Chondrocyte (in vitro differentiated cells): ENCODE measurements around the gene CDC42SE2. TPM values are rescaled to one million over a fixed set of nuclear protein-coding genes. Genes with fewer than 3 reads are reported as not detected.

Experiments
- DNase-seq: peaks from one replicate; pipeline ENCODE4 v3.0.0; 2021; ENCODE audit warnings: mixed read lengths, low spot score
- H3K27ac Mint-ChIP-seq: one replicate; pipeline ENCODE4 v1.8.0; 2021; ENCODE audit warnings: mild to moderate bottlenecking, moderate library complexity, mixed read lengths; ENCODE audit not compliant: unreplicated experiment
- H3K27me3 Mint-ChIP-seq: 2 replicates; pipeline ENCODE4 v1.8.0; 2021; ENCODE audit warnings: low read depth, mixed read lengths
- H3K36me3 Mint-ChIP-seq: 2 replicates; pipeline ENCODE4 v1.8.0; 2021; ENCODE audit warnings: low read depth, mixed read lengths
- H3K4me1 Mint-ChIP-seq: 2 replicates; pipeline ENCODE4 v1.8.0; 2021; ENCODE audit warnings: low read depth, mild to moderate bottlenecking, mixed read lengths
- H3K4me3 Mint-ChIP-seq: one replicate; pipeline ENCODE4 v1.8.0; 2021; ENCODE audit warnings: mild to moderate bottlenecking, moderate library complexity, mixed read lengths; ENCODE audit not compliant: unreplicated experiment
- H3K9me3 Mint-ChIP-seq: 2 replicates; pipeline ENCODE4 v1.8.0; 2021; ENCODE audit warnings: low read depth, mixed read lengths
- total RNA-seq: library from RNA; stranded (reverse); gene quantifications from 3 replicates; pipeline ENCODE4 v1.2.1, GENCODE V29; 2021
- TF ChIP-seq, protein P1 (sequence below): fragments of 200-600 bp; sonication (generic); IDR thresholded peaks from 2 replicates; pipeline ENCODE4 v1.5.0; 2021; ENCODE audit warnings: antibody characterized with exemption, mild to moderate bottlenecking, moderate library complexity

The CDC42SE2 gene
- total RNA-seq, 1 donor from 2014 or later, result 23.7 TPM

DNA sequence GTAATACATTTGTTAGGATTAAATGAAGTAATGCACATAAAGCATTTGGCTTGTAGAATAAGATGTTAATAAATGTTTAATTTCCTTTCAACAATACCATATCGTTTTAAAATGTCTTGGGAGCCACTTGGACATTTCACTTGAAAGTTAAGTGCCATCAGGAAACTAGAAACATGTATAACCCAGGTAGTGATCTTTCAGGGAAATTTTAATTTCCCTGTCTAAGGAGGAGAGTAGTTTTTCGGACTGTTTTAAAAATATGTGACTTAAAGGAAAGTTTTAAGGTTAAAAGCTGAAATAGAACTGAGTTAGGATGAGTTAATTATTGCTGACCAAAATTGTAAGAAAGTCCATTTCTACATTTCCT, 18.0 kb downstream of the CDC42SE2 start:
- TF ChIP-seq, protein P1, sequence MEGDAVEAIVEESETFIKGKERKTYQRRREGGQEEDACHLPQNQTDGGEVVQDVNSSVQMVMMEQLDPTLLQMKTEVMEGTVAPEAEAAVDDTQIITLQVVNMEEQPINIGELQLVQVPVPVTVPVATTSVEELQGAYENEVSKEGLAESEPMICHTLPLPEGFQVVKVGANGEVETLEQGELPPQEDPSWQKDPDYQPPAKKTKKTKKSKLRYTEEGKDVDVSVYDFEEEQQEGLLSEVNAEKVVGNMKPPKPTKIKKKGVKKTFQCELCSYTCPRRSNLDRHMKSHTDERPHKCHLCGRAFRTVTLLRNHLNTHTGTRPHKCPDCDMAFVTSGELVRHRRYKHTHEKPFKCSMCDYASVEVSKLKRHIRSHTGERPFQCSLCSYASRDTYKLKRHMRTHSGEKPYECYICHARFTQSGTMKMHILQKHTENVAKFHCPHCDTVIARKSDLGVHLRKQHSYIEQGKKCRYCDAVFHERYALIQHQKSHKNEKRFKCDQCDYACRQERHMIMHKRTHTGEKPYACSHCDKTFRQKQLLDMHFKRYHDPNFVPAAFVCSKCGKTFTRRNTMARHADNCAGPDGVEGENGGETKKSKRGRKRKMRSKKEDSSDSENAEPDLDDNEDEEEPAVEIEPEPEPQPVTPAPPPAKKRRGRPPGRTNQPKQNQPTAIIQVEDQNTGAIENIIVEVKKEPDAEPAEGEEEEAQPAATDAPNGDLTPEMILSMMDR, result no peak
- Mint-ChIP-seq H3K27ac (no peak overlapping the region), H3K4me3 (no peak overlapping the region), H3K36me3 (no peaks in the 10 kb centered on the region), H3K27me3 (no peaks in the 10 kb centered on the region), H3K9me3 (no peaks in the 10 kb centered on the region), H3K4me1 (peaks cover 28% of the 10 kb centered on the region)
- DNase-seq, result no peak

DNA sequence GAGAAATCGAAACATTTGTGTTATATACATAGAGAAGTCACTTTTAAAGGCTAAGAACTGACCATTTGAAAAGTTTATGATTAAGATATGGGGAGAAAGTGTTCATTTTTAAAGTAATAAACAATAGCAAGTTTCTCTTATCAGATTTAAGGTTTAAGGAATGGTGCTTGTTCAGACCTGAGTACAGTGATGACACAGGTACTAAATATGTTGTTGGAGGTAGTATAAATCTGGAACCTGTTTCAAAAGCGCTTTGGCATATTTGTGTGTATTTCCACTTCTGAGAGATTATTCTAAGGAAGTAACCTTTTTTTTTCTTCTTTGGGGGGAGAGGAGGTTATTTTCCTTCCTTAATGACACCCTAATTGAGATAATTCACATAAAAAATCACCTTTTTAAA, 18.4 kb downstream of the CDC42SE2 start:
- no peak for DNase-seq
- TF ChIP-seq, protein P1, result no peak
- H3K36me3 Mint-ChIP-seq, result no peaks in the 10 kb centered on the region
- no peaks in the 10 kb centered on the region for H3K9me3 Mint-ChIP-seq
- no peak overlapping the region for H3K27ac Mint-ChIP-seq
- no peak overlapping the region for H3K4me3 Mint-ChIP-seq
- no peaks in the 10 kb centered on the region for H3K27me3 Mint-ChIP-seq
- peaks cover 28% of the 10 kb centered on the region for H3K4me1 Mint-ChIP-seq

DNA sequence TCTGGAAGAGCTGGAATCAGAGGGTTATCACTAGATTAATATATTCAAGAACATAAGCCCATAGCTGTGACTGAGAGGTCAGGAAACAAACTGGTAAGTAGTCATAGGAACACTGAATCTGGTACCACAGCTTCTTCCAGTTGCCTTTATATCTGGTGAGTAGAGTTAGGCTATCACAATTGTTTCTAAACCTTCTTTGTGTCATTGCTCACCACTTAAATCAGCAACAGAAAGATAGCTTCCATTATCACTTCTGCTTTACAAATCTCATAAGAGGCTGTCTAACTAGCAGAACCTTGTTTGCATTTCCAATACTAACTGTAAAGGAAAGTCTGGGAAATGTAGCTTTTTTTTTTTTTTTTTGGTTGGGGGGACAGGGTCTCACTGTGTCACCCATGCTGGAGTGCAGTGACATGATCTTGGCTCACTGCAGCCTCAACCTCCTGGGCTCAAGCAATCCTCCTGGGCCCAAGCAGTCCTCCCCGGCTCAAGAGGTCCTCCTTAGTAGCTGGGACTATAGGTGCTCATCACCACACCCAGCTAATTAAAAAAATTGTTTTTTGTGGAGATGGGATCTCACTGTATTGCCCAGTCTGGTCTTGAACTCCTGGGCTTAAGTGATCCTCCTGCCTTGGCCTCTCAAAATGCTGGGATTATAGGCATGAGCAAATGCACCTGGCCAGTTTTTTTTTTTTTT, 22.0 kb downstream of the CDC42SE2 start:
- no peak for DNase-seq
- Mint-ChIP-seq H3K4me3 (no peak overlapping the region), H3K27me3 (no peaks in the 10 kb centered on the region), H3K36me3 (no peaks in the 10 kb centered on the region), H3K4me1 (peaks cover 18% of the 10 kb centered on the region), H3K9me3 (no peaks in the 10 kb centered on the region), H3K27ac (no peak overlapping the region)
- TF ChIP-seq, protein P1, result no peak

DNA sequence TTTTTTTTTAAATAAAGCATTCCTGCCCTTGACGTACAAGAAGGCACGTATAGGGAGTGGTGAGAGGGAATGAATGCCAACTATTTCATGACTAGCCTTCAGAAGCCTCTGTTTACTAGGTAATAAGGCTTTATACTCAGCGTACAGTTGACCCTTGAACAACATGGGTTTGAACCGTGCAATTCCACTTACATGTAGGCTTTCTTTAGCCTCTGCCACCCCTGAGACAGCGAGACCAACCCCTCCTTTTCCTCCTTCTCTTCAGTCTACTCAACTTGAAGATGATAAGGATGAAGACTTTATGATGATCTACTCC, 22.5 kb downstream of the CDC42SE2 start:
- TF ChIP-seq, protein P1, result no peak
- no peaks in the 10 kb centered on the region for H3K9me3 Mint-ChIP-seq
- no peak overlapping the region for H3K27ac Mint-ChIP-seq
- H3K4me1 Mint-ChIP-seq, result peaks cover 13% of the 10 kb centered on the region
- DNase-seq, result no peak
- no peaks in the 10 kb centered on the region for H3K36me3 Mint-ChIP-seq
- H3K27me3 Mint-ChIP-seq, result no peaks in the 10 kb centered on the region
- no peak overlapping the region for H3K4me3 Mint-ChIP-seq

DNA sequence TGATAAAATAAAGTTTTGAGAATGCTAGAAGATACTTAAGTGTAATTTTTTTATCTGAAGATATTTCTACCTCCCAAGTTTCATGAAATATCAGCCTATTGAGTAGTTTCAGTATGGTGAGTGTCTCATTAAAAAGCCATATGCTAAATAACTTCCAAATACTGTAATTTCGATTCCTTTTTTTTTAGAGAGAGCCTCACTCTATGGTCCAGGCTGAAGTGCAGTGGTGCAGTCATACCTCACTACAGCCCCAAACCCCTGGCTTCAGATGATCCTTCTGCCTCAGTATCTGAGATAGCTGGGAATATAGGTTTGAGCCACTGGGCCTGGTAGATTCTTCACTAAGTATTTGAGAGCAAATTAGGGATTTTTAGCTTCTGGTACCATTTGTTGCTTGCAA, 24.5 kb downstream of the CDC42SE2 start:
- DNase-seq, result no peak
- no peak overlapping the region for H3K4me3 Mint-ChIP-seq
- no peaks in the 10 kb centered on the region for H3K9me3 Mint-ChIP-seq
- H3K36me3 Mint-ChIP-seq, result no peaks in the 10 kb centered on the region
- H3K27ac Mint-ChIP-seq, result no peak overlapping the region
- H3K4me1 Mint-ChIP-seq, result no peaks in the 10 kb centered on the region
- TF ChIP-seq, protein P1, result no peak
- H3K27me3 Mint-ChIP-seq, result no peaks in the 10 kb centered on the region
